Peyer's patch (tissue), 4 donors: ENCODE measurements around the gene CIZ1.

ENCODE experiments used
- CTCF ChIP-seq, 6 experiments: fragments of 450-650 bp in 4 of 6; fragments of 200-600 bp in 2 of 6; sonication (generic) in 1 of 6; IDR thresholded peaks; one replicate each; pipeline ENCODE4 v1.5.1; 2017 to 2019; ENCODE audit warnings: antibody characterized with exemption in 6 of 6, mild to moderate bottlenecking in 3 of 6, moderate library complexity in 1 of 6
- POLR2A ChIP-seq, 2 donors: fragments of 450-650 bp; IDR thresholded peaks; one replicate each; pipeline ENCODE4 v1.5.1; 2017; ENCODE audit warnings: antibody characterized with exemption in 2 of 2, mild to moderate bottlenecking in 2 of 2, moderate library complexity in 2 of 2

GRCh38 chr9:128208946-128209669, 17.7 kb upstream of the CIZ1 start:
- TF ChIP-seq POLR2A (IDR thresholded peaks at IDR 0.05): no peak
- no peak for TF ChIP-seq CTCF (IDR thresholded peaks at IDR 0.05)
